ENCODE data around the gene CNKSR3.

Gene CNKSR3

DNA sequence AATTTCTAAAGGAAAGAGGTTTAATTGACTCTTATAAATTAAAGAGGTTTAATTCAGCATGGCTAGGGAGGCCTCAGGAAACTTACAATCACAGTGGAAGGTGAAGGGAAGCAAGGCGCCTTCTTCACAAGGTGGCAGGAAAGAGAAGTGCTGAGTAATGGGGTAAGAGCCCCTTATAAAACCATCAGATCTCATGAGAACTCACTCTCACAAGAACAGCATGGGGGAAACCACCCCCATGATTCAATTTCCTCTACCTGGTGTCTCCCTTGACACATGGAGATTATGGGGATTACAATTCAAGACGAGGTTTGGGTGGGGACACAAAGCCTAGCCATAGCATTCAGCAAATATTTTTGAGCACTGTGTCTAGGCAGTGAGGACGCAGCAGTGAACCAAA lies 150.0 kb downstream of the CNKSR3 start:
- H3K4me1 Mint-ChIP-seq (ENCODE audit: low read depth): peaks cover 39% of the 10 kb centered on the region
- H3K27ac Mint-ChIP-seq: peak overlapping the region; percentile 36
- H3K27me3 Mint-ChIP-seq: no peaks in the 10 kb centered on the region
- no peak overlapping the region for H3K4me3 Mint-ChIP-seq
- H3K36me3 Mint-ChIP-seq (ENCODE audit: low read depth): no peaks in the 10 kb centered on the region
- intact Hi-C loops (cut with micrococcal nuclease): no loop called here
- H3K9me3 Mint-ChIP-seq: no peaks in the 10 kb centered on the region

GRCh38 chr6:154359679-154360078 lies 150.8 kb downstream of the CNKSR3 start:
- no peaks in the 10 kb centered on the region for H3K27me3 Mint-ChIP-seq

GRCh38 chr6:154359161-154359574 lies 151.3 kb downstream of the CNKSR3 start:
- Mint-ChIP-seq H3K36me3 (ENCODE audit: low read depth) (peaks cover 8% of the 10 kb centered on the region), H3K27me3 (no peaks in the 10 kb centered on the region), H3K4me1 (ENCODE audit: low read depth) (peaks cover 50% of the 10 kb centered on the region), H3K4me3 (peak overlapping the region; percentile 55), H3K9me3 (peaks cover 9% of the 10 kb centered on the region), H3K27ac (peak overlapping the region; percentile 82)
- intact Hi-C loops (cut with micrococcal nuclease): loop anchor here (5.0 to 10.0 kb wide), 3 partner anchors 124 to 376 kb away; partner anchors contain the start of gene SCAF8

More at GRCh38 chr6:154359679-154360078, 150.8 kb downstream of the CNKSR3 start:
- Mint-ChIP-seq H3K9me3 (peaks cover 4% of the 10 kb centered on the region), H3K4me3 (no peak overlapping the region), H3K36me3 (ENCODE audit: low read depth) (peaks cover 3% of the 10 kb centered on the region), H3K4me1 (ENCODE audit: low read depth) (peaks cover 45% of the 10 kb centered on the region), H3K27ac (peak overlapping the region; percentile 82)
- intact Hi-C loops (cut with micrococcal nuclease): loop anchor here (5.0 to 10.0 kb wide), 3 partner anchors 125 to 375 kb away; partner anchors contain the start of gene SCAF8

- H3K4me1 Mint-ChIP-seq (ENCODE audit: low read depth): peaks cover 54% of the 10 kb centered on the region
- H3K27ac Mint-ChIP-seq: peak overlapping the region; percentile 82
- H3K9me3 Mint-ChIP-seq: peaks cover 12% of the 10 kb centered on the region
- intact Hi-C loops (cut with micrococcal nuclease): loop anchor here (5.0 to 10.0 kb wide), 3 partner anchors 123 to 377 kb away; partner anchors contain the start of gene SCAF8
- H3K36me3 Mint-ChIP-seq (ENCODE audit: low read depth): peaks cover 12% of the 10 kb centered on the region
- H3K27me3 Mint-ChIP-seq: no peaks in the 10 kb centered on the region
- no peak overlapping the region for H3K4me3 Mint-ChIP-seq
Observed at GRCh38 chr6:154358019-154358545, 152.4 kb downstream of the CNKSR3 start.

GRCh38 chr6:154356690-154357089 lies 153.8 kb downstream of the CNKSR3 start, which contains the start of gene IPCEF1:
IPCEF1 (minus strand) TSS chr6:154356803; CDS start chr6:154265947, 90,856 bp downstream.
- H3K27ac Mint-ChIP-seq: peak within 1 kb of the TSS; percentile 87
- peaks cover 64% of the 10 kb centered on the region for H3K4me1 Mint-ChIP-seq (ENCODE audit: low read depth)

GRCh38 chr6:154356113-154356512 lies 154.4 kb downstream of the CNKSR3 start:
- intact Hi-C loops (cut with micrococcal nuclease): loop anchor here (5.0 to 10.0 kb wide), 3 partner anchors 121 to 379 kb away; partner anchors contain the start of gene SCAF8
- Mint-ChIP-seq H3K27me3 (no peaks in the 10 kb centered on the region), H3K4me3 (peak overlapping the region; percentile 70), H3K36me3 (ENCODE audit: low read depth) (peaks cover 12% of the 10 kb centered on the region), H3K4me1 (ENCODE audit: low read depth) (peaks cover 65% of the 10 kb centered on the region), H3K9me3 (peaks cover 12% of the 10 kb centered on the region), H3K27ac (peak overlapping the region; percentile 87)

More at GRCh38 chr6:154356690-154357089, 153.8 kb downstream of the CNKSR3 start, which contains the start of gene IPCEF1:
- Mint-ChIP-seq H3K9me3 (peaks cover 12% of the 10 kb centered on the region), H3K4me3 (peak within 1 kb of the TSS; percentile 70), H3K36me3 (ENCODE audit: low read depth) (peaks cover 12% of the 10 kb centered on the region), H3K27me3 (no peaks in the 10 kb centered on the region)
- intact Hi-C loops (cut with micrococcal nuclease): loop anchor here (5.0 to 10.0 kb wide), 3 partner anchors 122 to 378 kb away; partner anchors contain the start of gene SCAF8

GRCh38 chr6:154354265-154354777 lies 156.2 kb downstream of the CNKSR3 start:
- H3K4me3 Mint-ChIP-seq: peak overlapping the region; percentile 70
- no peaks in the 10 kb centered on the region for H3K27me3 Mint-ChIP-seq
- H3K36me3 Mint-ChIP-seq (ENCODE audit: low read depth): peaks cover 12% of the 10 kb centered on the region
- H3K27ac Mint-ChIP-seq: peak overlapping the region; percentile 87
- H3K9me3 Mint-ChIP-seq: peaks cover 12% of the 10 kb centered on the region
- H3K4me1 Mint-ChIP-seq (ENCODE audit: low read depth): peaks cover 54% of the 10 kb centered on the region
- intact Hi-C loops (cut with micrococcal nuclease): loop anchor here (5.0 to 10.0 kb wide), 3 partner anchors 52 to 380 kb away; partner anchors contain the start of gene SCAF8

DNA sequence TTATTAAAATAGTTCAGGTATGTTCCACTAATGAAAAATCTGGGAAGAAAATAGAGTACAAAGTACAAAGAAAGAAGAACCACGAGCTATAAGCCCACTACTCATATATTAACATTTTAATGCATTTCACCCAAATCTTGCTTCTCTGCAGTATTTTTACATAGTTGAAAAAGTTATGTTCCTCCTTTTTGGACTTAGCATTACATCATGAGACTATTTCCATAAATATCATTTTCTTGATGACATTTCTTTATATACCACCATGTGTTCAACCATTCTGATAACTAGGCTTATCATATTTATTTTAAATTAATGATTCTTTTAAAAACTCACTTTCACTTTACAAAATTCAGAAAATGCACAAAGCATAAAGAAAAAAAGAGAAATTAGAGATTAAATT lies 156.9 kb downstream of the CNKSR3 start:
- H3K9me3 Mint-ChIP-seq: peaks cover 12% of the 10 kb centered on the region
- H3K4me3 Mint-ChIP-seq: peak overlapping the region; percentile 70
- H3K27ac Mint-ChIP-seq: peak overlapping the region; percentile 87
- H3K36me3 Mint-ChIP-seq (ENCODE audit: low read depth): peaks cover 12% of the 10 kb centered on the region
- peaks cover 48% of the 10 kb centered on the region for H3K4me1 Mint-ChIP-seq (ENCODE audit: low read depth)
- intact Hi-C loops (cut with micrococcal nuclease): loop anchor here (5.0 to 10.0 kb wide), 3 partner anchors 51 to 381 kb away; partner anchors contain the start of gene SCAF8
- no peaks in the 10 kb centered on the region for H3K27me3 Mint-ChIP-seq

DNA sequence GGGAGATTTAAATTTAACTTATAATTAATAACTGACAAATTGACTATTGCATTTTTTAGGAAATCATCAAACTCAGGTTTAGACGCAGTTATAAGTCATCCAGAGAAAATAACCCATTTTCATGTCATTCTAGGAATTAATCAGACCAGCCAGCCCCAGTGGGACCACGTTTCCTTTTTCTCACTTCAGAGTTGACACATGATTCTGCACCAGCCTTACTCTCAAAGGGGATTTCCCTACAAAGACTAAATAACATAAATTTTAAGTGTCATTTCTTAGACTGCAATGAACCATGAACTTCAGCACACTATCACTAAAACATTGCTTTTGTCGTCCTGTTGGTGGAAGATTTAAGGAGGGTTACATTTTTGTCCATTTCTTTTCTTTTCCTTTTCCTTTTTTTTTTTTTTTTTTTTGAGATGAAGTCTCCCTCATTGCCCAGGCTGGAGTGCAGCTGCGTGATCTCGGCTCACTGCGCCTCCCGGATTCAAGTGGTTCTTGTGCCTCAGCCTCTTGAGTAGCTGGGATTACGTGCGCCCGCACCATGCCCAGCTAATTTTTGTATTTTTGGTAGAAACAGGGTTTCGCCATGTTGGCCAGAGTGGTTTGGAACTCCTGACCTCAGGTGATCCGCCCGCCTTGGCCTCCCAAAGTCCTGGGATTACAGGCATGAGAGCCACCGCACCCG lies 157.4 kb downstream of the CNKSR3 start:
- intact Hi-C loops (cut with micrococcal nuclease): loop anchor here (5.0 to 10.0 kb wide), 3 partner anchors 51 to 382 kb away; partner anchors contain the start of gene SCAF8
- Mint-ChIP-seq H3K4me1 (ENCODE audit: low read depth) (peaks cover 48% of the 10 kb centered on the region), H3K27ac (peak overlapping the region; percentile 87), H3K4me3 (peak overlapping the region; percentile 13), H3K36me3 (ENCODE audit: low read depth) (peaks cover 14% of the 10 kb centered on the region), H3K27me3 (no peaks in the 10 kb centered on the region), H3K9me3 (peaks cover 12% of the 10 kb centered on the region)

- H3K36me3 Mint-ChIP-seq (ENCODE audit: low read depth): peaks cover 36% of the 10 kb centered on the region
- no peak overlapping the region for H3K4me3 Mint-ChIP-seq
- no peak overlapping the region for H3K27ac Mint-ChIP-seq
- H3K9me3 Mint-ChIP-seq: peaks cover 23% of the 10 kb centered on the region
- H3K4me1 Mint-ChIP-seq (ENCODE audit: low read depth): peaks cover 32% of the 10 kb centered on the region
- intact Hi-C loops (cut with micrococcal nuclease): loop anchor here (5.0 to 10.0 kb wide), 3 partner anchors 48 to 385 kb away; partner anchors contain the start of gene SCAF8
- H3K27me3 Mint-ChIP-seq: no peaks in the 10 kb centered on the region
Observed at GRCh38 chr6:154350293-154350692, 160.2 kb downstream of the CNKSR3 start.

DNA sequence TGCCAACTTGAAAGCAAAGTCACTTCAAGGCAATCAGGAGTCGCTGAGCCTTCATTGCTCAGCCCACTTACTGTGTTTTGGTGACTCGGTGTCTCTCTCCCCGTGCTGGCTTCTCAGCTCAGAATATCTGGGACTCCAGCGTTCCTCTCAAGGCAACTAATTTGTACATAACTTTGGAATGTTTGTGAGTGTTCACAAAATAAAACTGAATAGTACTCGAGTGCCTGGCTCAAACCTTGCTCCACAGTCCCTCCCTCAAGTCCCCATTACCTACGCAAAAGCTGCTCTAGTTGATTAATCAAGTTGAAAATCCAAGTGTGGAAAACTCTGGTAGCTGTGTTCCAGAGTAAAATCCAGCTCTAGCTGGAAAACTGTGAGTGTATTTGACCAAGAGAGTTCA lies 162.5 kb downstream of the CNKSR3 start:
- no peak overlapping the region for H3K27ac Mint-ChIP-seq
- H3K9me3 Mint-ChIP-seq: peaks cover 12% of the 10 kb centered on the region
- no peak overlapping the region for H3K4me3 Mint-ChIP-seq
- H3K4me1 Mint-ChIP-seq (ENCODE audit: low read depth): peaks cover 38% of the 10 kb centered on the region
- intact Hi-C loops (cut with micrococcal nuclease): no loop called here
- no peaks in the 10 kb centered on the region for H3K27me3 Mint-ChIP-seq
- H3K36me3 Mint-ChIP-seq (ENCODE audit: low read depth): peaks cover 39% of the 10 kb centered on the region

GRCh38 chr6:154345811-154346210 lies 164.7 kb downstream of the CNKSR3 start:
- intact Hi-C loops (cut with micrococcal nuclease): no loop called here
- no peak overlapping the region for H3K27ac Mint-ChIP-seq
- no peaks in the 10 kb centered on the region for H3K27me3 Mint-ChIP-seq
- peaks cover 39% of the 10 kb centered on the region for H3K36me3 Mint-ChIP-seq (ENCODE audit: low read depth)
- peaks cover 12% of the 10 kb centered on the region for H3K9me3 Mint-ChIP-seq
- no peak overlapping the region for H3K4me3 Mint-ChIP-seq
- H3K4me1 Mint-ChIP-seq (ENCODE audit: low read depth): peaks cover 47% of the 10 kb centered on the region

GRCh38 chr6:154343473-154344308 lies 166.8 kb downstream of the CNKSR3 start:
- peaks cover 12% of the 10 kb centered on the region for H3K9me3 Mint-ChIP-seq

More at GRCh38 chr6:154343473-154344308, 166.8 kb downstream of the CNKSR3 start:
- Mint-ChIP-seq H3K4me3 (no peak overlapping the region), H3K27ac (peak overlapping the region; percentile 53), H3K4me1 (ENCODE audit: low read depth) (peaks cover 59% of the 10 kb centered on the region), H3K36me3 (ENCODE audit: low read depth) (peaks cover 39% of the 10 kb centered on the region), H3K27me3 (no peaks in the 10 kb centered on the region)
- intact Hi-C loops (cut with micrococcal nuclease): no loop called here
